Raji (cell line): Measurements from ENCODE around the gene DZIP1.

Experiments used
- POLR2A ChIP-seq: IDR thresholded peaks from 2 replicates; pipeline ENCODE4 v1.6.1; 2011; ENCODE audit warnings: low read depth, low read length, control low read depth; ENCODE audit not compliant: insufficient read depth

The DZIP1 gene

GRCh38 chr13:95614641-95615245 lies 29.8 kb downstream of the DZIP1 start:
- no peak for TF ChIP-seq POLR2A

GRCh38 chr13:95608640-95609323 lies 35.7 kb downstream of the DZIP1 start:
- no peak for TF ChIP-seq POLR2A

- no peak for TF ChIP-seq POLR2A
Measured at GRCh38 chr13:95607366-95607765, 37.1 kb downstream of the DZIP1 start.

GRCh38 chr13:95605448-95606125 lies 38.9 kb downstream of the DZIP1 start:
- TF ChIP-seq POLR2A, result no peak

- no peak for TF ChIP-seq POLR2A
Measured at GRCh38 chr13:95604556-95604915, 40.0 kb downstream of the DZIP1 start.

- TF ChIP-seq POLR2A, result no peak
Measured at GRCh38 chr13:95603887-95604555, 40.5 kb downstream of the DZIP1 start.

GRCh38 chr13:95601906-95602305 lies 42.6 kb downstream of the DZIP1 start:
- no peak for TF ChIP-seq POLR2A

GRCh38 chr13:95601216-95601615 lies 43.3 kb downstream of the DZIP1 start:
- no peak for TF ChIP-seq POLR2A

GRCh38 chr13:95596701-95597100 lies 47.8 kb downstream of the DZIP1 start:
- TF ChIP-seq POLR2A, result no peak

GRCh38 chr13:95593462-95593861 lies 51.0 kb downstream of the DZIP1 start:
- no peak for TF ChIP-seq POLR2A

GRCh38 chr13:95588721-95589120 lies 55.8 kb downstream of the DZIP1 start:
- no peak for TF ChIP-seq POLR2A

GRCh38 chr13:95588134-95588533 lies 56.4 kb downstream of the DZIP1 start:
- TF ChIP-seq POLR2A, result no peak

GRCh38 chr13:95585867-95586266 lies 58.6 kb downstream of the DZIP1 start:
- no peak for TF ChIP-seq POLR2A

GRCh38 chr13:95579303-95579702 lies 65.2 kb downstream of the DZIP1 start:
- no peak for TF ChIP-seq POLR2A

- TF ChIP-seq POLR2A, result no peak
Measured at GRCh38 chr13:95573221-95573620, 71.3 kb downstream of the DZIP1 start.

GRCh38 chr13:95571941-95572340 lies 72.6 kb downstream of the DZIP1 start:
- no peak for TF ChIP-seq POLR2A
